ENCODE results near the gene SMLR1.

SMLR1 gene

GRCh38 chr6:130825772-130826441 is 1.3 kb upstream of the SMLR1 start:
- no peak for DNase-seq

DNA sequence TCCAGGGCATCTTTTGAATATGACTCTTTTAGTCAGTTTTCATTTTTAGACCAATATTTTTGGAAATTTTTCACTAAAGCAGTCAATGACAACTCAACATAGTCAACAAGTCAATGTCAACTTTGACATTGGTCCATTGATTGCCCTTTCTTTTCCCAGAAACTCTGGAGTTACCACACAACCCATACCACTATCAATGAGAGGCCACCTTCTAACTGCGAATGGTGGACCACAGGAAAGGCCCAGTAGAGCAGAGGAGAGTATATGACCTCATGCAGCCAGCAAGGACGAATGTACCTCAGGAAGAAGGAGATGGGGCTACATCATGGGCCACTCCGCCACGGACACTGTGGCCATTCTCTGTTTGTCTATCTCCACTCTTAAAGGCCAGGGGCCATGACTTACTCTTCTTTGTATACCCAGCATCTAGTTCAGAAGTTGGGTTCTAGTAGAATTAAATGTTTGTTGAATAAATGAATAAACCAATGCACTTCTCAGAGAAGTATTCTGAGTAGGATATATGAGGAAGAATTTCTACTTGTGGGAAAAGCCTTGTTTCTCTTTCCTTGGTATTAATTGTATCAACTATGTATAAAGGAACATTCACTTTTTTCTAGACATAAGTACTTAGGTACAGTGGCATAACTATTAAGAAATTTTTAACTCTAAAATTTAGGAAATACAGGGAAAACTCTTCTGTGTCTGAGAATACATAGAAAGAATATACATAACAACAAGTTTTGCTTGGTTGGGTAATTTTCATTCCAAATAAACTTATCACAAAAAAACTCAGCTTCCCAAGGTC is 562 bp upstream of the SMLR1 start:
- DNase-seq, result no peak

DNA sequence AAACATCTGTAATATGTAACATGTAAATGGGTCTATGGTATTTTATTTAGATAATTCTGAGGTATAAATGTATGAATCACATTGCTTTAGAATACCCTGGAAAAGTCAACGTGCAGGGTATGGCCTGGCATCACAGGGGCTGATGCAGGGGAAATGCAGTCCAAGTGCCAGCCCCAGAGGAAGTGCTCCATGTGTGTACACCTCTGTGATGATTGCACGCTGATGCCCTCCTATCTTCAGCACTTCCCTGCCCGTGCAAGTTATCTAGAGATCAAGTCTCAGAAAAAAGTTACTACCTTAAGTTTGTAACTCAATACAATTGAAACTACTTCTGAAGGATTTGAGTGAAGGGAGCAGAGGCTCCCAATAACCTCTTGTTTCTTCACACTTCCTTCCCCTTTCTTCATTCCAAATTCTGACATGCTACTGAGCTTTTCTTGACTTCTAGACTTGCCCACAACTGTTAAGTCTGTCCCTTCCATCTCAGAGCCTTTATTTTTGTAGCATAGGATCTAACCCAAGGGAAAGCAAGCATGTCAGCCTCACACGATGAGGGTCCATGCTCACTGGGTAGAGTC is 2.2 kb downstream of the SMLR1 start:
- DNase-seq, result no peak

GRCh38 chr6:130831607-130832006 is 4.4 kb downstream of the SMLR1 start:
- DNase-seq, result no peak

DNA sequence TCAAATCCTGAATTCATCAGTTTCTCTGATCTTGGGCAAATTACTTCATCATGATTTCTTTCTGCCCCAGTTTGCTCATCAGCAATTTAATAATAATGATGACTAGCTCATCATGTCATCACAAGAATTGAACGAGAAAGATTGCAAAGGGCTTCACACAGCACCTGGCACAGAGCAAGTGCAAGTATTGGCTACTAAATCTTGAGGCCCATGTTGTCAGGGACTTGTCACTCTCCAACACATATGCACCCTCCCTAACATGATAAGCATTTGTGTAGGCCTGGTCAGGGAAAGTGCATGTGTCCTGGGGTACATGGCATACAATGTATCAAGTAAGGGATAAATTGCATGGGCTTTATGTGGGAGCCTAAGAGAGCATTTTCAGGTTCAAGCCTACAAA is 6.4 kb downstream of the SMLR1 start:
- DNase-seq, result no peak

DNA sequence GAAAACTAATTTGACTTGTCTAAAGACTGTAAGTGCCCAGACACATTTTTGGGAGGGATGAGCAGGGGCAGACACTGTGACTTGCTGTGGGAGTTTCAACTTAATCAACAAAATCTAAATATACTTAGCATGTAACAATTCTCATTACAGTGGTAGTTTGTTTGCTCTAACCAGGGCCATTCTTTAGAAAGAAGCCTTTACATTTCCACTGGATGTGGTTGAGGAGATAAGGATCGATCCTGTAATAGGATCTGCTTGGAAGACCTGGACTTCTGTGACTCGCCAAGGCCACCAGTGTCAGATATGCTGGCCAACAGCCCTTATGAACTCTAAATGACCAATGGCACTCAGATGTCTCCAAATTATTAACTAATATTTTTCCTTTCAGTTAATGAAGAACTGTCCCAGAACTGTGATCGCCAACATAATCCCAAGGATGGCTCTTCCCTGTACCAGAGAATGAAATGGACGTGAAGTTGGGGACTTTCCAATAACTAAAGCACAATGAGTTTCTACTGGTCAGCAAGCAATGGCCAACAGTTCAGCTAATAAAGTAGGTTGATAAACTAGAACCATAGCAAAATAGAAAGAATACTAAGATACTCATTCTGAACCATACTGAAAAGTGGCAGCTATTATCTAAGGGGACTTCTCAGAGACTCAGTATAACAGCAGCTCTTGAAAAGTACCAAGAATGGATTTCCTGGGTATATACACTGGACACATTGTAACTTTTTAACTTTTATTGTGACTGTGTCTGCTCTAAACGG is 7.5 kb downstream of the SMLR1 start:
- no peak for DNase-seq

DNA sequence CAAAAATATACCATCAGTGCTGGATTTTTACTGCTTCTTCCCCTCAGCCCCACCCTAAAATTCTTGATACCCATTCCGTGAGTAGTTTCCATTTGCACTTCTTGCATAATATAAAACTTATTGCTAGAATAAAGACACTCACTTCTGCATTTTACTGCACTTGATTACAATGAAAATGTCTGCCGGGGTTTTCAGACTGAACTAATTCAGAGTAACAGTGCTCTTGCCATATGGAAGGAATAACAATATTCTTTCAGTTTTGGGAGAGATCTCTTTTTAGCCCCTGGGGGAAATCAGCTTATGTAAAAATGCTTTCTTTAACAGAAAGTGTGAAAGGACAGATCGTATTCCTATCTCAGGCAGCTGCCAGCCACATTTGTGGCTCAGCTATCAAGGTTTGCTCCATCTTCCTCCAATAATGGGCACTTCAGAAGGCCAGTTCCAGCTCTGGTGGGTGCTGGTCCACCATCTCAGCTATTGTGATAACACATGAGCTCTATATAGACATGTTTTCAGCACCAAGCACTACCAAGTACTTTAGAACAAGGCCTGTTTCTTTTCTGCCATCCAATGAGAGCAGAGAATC is 8.9 kb downstream of the SMLR1 start:
- no peak for DNase-seq

DNA sequence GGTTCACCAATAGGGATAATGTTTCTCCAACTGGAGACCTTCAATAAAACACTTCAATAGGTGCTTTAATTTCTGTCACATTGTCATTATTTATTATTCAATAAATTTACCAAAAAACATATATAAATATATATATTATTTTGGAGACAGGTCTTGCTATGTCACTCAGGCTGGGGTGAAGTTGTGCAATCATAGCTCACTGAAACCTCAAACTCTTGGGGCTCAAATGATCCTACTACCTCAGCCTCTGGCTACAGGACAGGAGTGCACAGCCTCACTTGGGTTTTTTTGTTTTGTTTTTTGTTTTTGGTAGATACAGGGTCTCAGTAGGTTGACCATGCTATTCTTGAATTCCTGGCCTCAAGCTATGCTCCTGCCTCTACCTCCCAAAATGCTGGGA is 9.9 kb downstream of the SMLR1 start:
- DNase-seq, result no peak

GRCh38 chr6:130838250-130838860 is 11.1 kb downstream of the SMLR1 start:
- DNase-seq, result no peak

DNA sequence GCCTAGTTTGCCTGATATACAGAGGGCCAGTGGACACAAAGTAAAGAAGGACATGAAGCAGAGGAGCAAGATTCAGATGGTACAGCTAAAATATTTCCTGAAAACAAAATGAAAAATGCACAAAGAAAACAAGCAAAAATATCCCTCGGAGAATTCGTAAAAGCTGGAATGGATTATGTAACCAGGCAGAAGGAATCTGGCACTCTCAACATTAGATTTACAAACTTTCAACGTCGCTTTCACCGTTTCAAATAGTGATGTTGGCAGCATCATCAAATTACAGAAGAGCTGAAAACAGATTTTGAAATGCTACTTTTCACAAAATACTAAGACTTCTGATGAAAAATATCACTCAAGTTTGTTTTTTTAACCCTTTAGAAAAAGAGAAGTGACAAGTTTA is 11.7 kb downstream of the SMLR1 start:
- DNase-seq, result no peak

- DNase-seq, result no peak
Observed at GRCh38 chr6:130839379-130839778, 12.2 kb downstream of the SMLR1 start.

GRCh38 chr6:130840050-130840449 is 12.8 kb downstream of the SMLR1 start:
- DNase-seq, result no peak

DNA sequence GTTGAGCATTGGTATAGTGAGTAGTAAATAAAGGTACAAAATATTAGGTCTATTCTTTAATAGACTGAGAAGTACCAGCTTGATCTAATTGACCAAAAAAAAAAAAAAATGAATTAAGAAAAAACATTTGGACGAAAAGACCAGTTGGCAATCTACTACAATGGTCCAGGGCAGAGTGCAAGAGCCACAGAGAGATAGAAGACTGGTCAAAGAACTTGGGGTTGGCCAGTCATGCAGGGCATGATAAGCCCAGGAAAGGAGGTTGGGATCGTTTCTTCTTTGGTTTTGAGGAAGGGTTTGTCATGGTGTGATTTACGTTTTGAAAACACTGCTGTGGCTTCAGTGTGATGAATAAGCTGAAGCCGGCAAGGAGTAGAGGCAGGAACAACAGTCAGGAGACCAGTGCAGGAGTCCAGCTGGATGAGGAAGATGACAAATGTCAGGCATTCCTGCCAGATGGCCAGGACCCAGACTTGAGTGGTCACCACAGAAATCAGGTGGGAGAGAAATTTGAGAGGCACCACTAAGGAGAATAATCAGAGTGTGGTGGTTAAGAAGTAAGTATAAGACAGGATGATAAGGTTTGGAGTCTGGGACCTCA is 14.0 kb downstream of the SMLR1 start:
- DNase-seq, result no peak

- DNase-seq, result no peak
Observed at GRCh38 chr6:130843575-130844320, 16.5 kb downstream of the SMLR1 start.

DNA sequence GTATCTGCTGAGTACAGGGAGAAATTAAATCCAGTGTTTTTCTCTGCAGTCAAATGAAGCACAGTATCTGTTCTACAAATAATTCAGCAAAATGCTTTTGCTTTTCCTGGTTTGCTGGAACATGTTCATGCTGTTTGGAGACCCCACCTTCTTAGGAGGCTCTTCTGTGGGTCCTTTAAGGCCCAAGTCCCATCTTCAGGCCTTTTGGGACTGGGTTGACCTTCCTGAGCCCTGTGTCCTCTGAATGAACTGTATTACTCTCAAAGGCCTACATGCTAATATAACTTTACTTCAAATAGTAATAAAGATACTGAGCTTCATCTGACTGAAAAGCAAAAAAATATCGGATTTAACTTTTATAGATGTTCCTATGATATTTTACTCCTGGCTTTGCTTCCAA is 19.3 kb downstream of the SMLR1 start:
- no peak for DNase-seq

DNA sequence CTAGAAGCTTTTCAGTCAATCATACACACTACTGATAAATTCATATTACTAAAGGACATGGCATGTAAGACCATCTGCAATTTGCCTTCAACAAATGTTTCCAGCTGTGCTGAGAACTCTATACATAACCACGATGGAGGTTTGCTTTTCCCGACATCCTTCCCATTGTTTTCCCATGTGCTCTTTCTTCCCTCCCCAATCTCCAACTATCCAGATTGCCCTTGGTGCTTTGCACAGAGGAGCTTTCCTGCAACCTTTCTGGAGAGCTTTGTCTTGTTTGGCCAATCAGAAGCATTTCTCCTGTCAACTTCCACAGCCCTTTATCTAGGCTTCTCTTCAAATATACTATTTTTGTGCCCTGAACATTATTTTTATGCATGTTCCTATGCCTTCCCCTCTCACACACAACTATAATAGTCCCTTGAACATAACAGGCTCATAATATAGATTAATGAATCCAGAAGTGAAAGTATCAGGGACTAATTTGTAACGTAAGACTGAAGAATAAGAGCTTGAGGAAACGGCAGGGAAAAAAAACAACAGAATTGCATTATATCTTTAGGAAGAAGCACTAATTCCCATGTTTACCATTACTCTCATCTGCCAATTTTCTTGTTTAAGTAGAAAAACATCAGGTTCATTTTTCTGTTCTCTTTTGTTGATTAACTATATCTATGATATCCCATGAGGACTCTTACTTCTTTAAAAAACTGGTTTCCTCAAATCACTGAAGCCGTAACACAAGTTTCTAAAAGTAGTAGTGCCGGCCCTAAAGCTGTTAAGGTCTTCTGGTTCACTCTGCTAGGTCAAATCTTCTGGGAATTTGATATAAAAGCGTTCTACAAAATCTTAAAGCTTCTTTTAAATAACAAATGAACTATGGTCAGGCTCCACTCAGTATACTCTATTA is 20.1 kb downstream of the SMLR1 start:
- no peak for DNase-seq

- DNase-seq, result no peak
Observed at GRCh38 chr6:130848945-130849344, 21.7 kb downstream of the SMLR1 start.

DNA sequence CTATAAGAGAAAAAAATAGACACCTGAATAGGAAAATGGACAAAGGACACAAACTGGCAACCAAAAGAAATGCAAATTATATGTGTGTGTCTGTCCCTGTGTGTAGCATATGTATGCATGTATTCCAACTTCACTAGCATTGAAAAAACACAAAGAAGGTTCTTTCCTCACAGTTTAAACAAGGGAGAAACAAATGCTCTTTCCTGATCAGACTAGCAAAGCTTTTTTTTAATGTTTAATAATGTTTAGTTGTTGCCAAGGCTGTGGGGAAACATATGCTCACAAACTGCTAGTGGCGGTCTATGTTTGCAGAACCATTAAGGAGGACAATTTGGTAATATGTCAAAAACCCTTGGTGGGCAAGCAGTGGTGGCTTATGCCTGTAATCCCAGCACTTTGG is 22.4 kb downstream of the SMLR1 start:
- no peak for DNase-seq

DNA sequence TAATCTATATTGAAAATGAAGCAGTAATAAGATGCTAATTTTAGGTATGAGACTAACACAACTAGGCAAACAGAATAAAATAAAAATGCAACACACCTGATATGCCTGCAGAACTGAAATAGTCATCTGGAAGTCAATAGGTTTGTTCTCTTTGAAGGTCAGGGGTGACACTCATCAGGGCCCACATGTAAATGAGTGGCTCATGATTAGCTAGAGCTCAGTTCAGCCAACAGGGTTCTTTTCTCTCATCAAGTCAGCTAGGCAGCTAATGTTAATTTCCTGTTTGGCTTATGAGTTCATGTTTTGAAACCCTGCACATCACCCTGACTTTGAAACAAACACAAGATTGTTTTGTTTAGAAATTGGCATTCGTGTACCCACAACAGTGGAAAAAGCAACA is 23.8 kb downstream of the SMLR1 start:
- DNase-seq, result no peak

DNA sequence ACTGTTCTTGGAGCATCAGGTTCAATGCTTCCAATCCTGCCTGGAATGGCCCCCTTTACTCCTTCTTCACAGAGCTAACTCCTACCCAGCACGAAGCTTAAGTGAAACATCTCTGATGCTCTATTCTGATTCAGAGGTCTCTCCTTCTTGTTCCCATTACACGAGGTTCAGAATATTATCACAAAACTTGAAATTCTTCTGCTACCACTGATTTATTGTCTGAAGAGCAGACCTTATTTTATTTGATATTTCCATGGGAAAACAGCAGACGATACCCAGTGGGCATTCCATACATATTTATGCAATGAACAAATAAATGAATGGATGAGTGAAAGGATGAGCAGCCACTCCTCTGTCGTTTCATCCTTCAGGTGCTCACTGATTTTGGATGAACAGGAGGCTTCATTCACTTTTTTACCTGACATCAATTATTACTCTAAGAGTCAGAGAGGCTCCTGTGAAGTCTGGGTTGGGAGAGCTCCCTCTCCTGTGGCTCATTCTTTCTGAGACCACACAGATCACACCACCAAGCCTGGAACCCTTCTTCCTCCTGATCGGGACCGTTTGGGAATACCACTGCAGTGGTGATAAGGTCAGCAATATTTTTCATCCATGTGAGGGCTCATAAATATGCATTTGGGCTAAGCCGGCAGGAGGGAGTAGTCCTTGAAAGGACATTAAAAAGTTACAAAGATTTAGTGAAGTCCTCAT is 25.8 kb downstream of the SMLR1 start:
- no peak for DNase-seq

Measured in NCI-H1417 treated with DMSO at 0.1 percent for 48 hours (cell line).